Adipocyte (in vitro differentiated cells): ENCODE results near the gene PLCG2.

Experiments
- DNase-seq: peaks from one replicate; pipeline ENCODE4 v3.0.0-alpha.2; 2015; ENCODE audit warnings: low read depth
- H3K27me3 ChIP-seq: replicated peaks from 2 replicates; pipeline ENCODE4 v1.7.0; 2013; ENCODE audit warnings: mild to moderate bottlenecking, low read length, moderate library complexity; ENCODE audit not compliant: control insufficient read depth, insufficient read depth
- H3K36me3 ChIP-seq: 2 replicates; pipeline ENCODE4 v1.7.0; 2013; ENCODE audit warnings: low read length, mild to moderate bottlenecking, moderate library complexity; ENCODE audit not compliant: control insufficient read depth, insufficient read depth, severe bottlenecking
- H3K4me1 ChIP-seq: 2 replicates; pipeline ENCODE4 v1.7.0; 2013; ENCODE audit warnings: mild to moderate bottlenecking, low read length, moderate library complexity; ENCODE audit not compliant: control insufficient read depth, insufficient read depth
- H3K4me3 ChIP-seq: 2 replicates; pipeline ENCODE4 v1.7.0; 2013; ENCODE audit warnings: mild to moderate bottlenecking, low read length, moderate library complexity
- H3K9ac ChIP-seq: 2 replicates; pipeline ENCODE4 v1.7.0; 2013; ENCODE audit warnings: mild to moderate bottlenecking, low read length, moderate library complexity
- H3K9me3 ChIP-seq: 2 replicates; pipeline ENCODE4 v1.7.0; 2013; ENCODE audit warnings: mild to moderate bottlenecking, low read length, moderate library complexity; ENCODE audit not compliant: control insufficient read depth

The PLCG2 gene

DNA sequence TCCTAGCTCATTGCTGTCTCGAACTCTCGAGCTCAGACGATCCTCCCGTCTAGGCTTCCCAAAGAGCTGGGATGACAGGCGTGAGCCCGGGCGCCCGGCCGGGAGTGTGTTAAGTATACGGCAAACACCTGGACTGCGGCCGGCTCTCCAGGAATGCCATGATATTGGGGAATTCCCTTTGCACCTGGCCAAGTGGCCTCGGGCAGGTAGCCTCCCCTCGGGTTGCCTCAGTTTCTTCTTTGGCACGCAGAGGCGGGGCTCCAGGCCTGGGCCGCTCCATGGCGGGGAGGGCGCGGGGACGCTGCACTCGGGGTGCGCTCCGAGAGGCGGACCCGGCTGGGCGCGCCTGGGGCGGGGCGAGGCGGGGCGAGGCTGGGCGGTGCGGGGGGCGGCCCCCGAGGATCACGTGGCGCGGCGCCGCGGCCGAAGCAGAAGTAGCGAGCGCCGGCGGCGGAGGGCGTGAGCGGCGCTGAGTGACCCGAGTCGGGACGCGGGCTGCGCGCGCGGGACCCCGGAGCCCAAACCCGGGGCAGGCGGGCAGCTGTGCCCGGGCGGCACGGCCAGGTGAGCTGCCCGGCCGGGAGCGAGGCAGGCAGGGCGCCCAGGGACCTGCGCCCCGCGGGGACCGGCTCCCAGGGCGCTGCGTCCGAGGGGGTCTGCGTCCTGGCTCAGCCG lies at the start of gene PLCG2:
TSS of gene PLCG2 (plus strand) at position 431 of the 675 bp plus-strand sequence. CDS start 6,699 bp downstream, outside the sequence.
- peak; percentile 51 for DNase-seq
- Histone ChIP-seq H3K9ac (no peak within 1 kb of the TSS), H3K36me3 (no peaks in the 10 kb centered on the region), H3K4me1 (no peaks in the 10 kb centered on the region), H3K27me3 (peaks cover 44% of the 10 kb centered on the region), H3K4me3 (peak within 1 kb of the TSS; percentile 65), H3K9me3 (no peaks in the 10 kb centered on the region)

DNA sequence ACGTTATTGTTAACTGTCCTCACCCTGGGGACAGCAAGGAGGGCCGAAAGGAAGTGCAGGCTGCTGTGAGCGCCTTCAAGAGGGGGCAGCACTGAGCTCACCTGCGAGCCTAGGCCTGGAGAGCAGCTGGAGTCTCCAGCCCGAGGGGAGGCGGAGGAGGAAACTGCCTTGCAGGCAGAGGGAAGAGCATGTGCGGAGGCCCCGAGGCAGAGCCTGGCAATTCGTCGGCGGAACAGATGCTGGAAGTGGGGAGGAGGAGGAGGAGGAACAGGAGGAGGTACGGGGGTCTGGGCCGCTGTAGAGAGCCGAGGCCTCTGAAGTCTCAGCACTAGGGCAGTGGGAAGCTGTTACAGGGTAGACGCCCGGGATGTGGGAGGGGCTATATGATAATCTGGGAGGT lies 49.6 kb upstream of the PLCG2 start:
- Histone ChIP-seq H3K9me3 (no peaks in the 10 kb centered on the region), H3K4me1 (peaks cover 9% of the 10 kb centered on the region), H3K4me3 (no peak overlapping the region), H3K27me3 (peaks cover 26% of the 10 kb centered on the region), H3K36me3 (no peaks in the 10 kb centered on the region), H3K9ac (no peak overlapping the region)
- no peak for DNase-seq

DNA sequence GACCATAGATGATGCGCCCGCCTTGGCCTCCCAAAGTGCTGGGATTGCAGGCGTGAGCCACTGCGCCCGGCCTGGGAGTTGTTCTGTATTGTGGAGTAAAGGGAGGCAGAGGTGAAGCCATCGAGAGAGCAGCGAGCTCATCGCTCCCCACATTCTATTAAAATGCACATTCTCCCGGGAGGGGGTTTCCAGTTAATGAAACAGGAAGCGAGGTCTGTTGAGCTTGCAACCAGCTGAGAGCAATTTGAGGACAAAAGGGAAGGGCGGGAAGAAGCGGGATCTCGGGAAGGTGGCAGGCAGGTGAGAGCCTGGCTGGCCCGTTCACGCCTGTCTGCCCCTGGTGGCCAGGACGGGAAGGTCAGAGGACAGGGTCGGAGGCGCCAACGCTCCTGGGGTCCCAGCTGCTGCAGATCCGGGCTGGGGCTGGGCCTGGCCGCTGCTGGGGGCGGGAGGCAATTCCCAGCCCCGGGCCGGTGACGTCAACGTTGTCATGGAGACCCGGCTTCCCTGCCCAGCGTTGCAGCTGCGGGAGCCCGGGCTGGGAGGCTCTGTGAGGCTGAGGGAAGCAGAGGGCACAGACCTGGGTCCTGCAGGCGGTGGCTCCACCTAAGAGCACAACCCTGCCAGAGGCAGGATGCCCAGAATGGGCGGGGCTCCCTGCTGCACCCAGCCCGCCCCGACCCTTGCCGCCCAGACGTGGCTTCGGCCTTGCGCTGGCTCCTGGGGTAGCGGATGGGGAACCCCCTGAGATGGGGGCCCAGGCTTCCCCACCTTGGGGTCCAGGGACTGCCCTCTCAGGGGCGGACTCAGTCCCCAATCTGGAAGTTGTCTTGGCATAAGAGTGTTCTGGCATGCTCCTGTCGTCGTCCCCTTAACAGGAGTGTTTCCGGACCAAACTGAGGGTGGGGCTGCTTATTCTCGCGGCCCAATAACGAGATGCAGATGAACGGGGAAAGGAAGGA lies 48.7 kb upstream of the PLCG2 start:
- Histone ChIP-seq H3K9ac (no peak overlapping the region), H3K4me1 (peaks cover 9% of the 10 kb centered on the region), H3K4me3 (peak overlapping the region; percentile 52), H3K27me3 (peaks cover 18% of the 10 kb centered on the region), H3K9me3 (no peaks in the 10 kb centered on the region), H3K36me3 (no peaks in the 10 kb centered on the region)
- peak; percentile 85 for DNase-seq

DNA sequence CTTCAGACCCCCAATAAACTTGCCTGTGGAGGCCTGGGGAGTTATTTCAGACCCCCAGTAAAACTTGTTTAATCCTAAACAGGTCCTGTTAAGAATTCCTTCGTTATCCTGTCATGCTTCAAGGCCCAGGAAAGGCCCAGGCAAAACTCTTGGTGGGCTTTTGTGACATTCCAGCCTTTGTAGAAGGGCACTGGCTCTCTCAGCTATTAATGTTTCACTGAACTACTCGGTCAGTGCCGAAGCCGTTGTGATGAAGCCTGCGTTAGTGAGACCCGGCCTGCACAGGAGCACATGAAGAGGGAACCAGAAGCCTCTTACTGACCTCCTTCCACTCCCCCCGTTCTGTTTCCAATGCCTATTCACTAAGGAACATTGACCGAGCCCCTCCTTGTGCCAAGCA lies 47.4 kb upstream of the PLCG2 start:
- H3K4me3 ChIP-seq, result no peak overlapping the region
- peaks cover 9% of the 10 kb centered on the region for H3K4me1 ChIP-seq
- DNase-seq, result no peak
- H3K9me3 ChIP-seq, result no peaks in the 10 kb centered on the region
- no peaks in the 10 kb centered on the region for H3K36me3 ChIP-seq
- H3K9ac ChIP-seq, result no peak overlapping the region
- H3K27me3 ChIP-seq, result peaks cover 14% of the 10 kb centered on the region

DNA sequence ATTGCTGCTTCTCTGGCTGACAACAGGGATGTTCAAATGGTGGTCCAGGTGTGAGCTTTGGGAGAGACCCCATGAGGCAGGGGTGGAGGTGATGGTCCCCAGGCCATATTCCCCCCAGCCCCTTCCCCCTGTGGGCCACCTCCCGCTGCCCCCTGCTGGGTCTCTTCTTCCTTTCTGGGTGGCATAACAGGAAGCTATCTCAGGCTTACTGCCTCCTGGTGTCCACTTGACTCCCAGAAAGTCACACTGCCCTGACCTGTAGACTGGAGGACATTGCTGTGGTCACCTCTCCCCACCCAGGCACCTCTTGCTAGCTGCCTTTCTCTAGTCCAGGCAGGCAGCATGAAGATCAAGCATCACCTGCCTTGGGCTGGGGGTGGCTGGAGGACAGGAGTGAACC lies 46.4 kb upstream of the PLCG2 start:
- no peaks in the 10 kb centered on the region for H3K36me3 ChIP-seq
- H3K9me3 ChIP-seq, result no peaks in the 10 kb centered on the region
- no peak for DNase-seq
- peaks cover 5% of the 10 kb centered on the region for H3K27me3 ChIP-seq
- peaks cover 9% of the 10 kb centered on the region for H3K4me1 ChIP-seq
- H3K9ac ChIP-seq, result no peak overlapping the region
- H3K4me3 ChIP-seq, result no peak overlapping the region

DNA sequence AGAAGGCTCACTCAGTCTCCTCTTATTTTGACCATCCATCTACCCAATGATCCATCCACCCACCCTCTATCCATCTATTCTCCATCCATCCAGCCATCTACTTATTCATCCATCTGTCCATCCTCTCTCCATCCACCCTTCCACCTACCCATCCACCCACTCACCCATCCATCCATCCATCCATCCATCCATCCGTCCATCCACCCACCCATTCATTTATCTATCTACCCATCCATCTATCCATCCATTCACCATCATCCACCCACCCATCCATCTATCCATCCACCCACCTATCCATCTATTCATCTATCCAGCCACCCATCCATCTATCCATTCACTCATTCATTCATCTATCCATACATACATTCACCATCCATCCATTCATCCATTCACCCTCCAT lies 45.8 kb upstream of the PLCG2 start:
- Histone ChIP-seq H3K9ac (no peak overlapping the region), H3K9me3 (no peaks in the 10 kb centered on the region), H3K27me3 (peaks cover 5% of the 10 kb centered on the region), H3K4me3 (no peak overlapping the region), H3K4me1 (peaks cover 9% of the 10 kb centered on the region), H3K36me3 (no peaks in the 10 kb centered on the region)
- DNase-seq, result no peak

DNA sequence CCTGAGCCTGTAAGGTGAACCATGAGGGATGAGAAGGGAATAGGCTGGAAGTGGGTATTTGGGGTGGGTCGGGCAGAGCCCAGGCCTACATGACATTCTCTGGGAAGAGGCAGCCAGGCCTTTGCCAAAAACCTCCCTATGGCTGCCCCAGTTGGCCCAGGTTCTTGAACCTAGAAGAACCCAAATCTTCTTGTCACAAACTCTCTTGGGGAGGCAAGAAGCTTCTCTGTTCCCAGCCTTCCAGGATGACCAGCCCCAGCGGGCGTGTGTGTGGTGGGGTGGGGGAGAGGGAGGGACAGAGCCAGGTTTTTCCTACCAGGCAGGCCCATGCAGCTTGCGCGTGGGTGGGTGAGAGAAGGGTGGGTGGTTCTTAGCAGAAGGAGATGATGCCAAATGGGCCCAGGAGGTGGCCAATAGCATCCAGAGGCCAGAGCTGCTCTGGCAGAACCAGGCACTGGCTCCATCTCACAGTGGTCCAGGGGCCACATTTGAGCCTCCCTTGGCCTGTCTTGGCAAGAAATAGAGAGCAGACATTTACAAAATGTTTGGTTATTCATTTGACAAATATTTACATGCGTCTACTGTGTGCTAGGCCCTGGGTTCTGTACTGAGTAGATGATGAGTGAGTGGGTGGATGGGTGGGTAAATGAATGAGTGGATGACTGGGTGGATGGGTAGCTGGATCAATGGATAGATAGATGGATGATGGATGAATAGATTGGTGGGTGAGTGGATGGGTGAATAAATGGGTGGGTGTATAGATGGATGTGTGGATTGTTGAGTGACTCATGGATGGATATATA lies 44.3 kb upstream of the PLCG2 start:
- H3K4me1 ChIP-seq, result peaks cover 9% of the 10 kb centered on the region
- no peak overlapping the region for H3K4me3 ChIP-seq
- H3K36me3 ChIP-seq, result no peaks in the 10 kb centered on the region
- DNase-seq, result no peak
- no peaks in the 10 kb centered on the region for H3K9me3 ChIP-seq
- no peak overlapping the region for H3K9ac ChIP-seq
- H3K27me3 ChIP-seq, result peaks cover 4% of the 10 kb centered on the region

DNA sequence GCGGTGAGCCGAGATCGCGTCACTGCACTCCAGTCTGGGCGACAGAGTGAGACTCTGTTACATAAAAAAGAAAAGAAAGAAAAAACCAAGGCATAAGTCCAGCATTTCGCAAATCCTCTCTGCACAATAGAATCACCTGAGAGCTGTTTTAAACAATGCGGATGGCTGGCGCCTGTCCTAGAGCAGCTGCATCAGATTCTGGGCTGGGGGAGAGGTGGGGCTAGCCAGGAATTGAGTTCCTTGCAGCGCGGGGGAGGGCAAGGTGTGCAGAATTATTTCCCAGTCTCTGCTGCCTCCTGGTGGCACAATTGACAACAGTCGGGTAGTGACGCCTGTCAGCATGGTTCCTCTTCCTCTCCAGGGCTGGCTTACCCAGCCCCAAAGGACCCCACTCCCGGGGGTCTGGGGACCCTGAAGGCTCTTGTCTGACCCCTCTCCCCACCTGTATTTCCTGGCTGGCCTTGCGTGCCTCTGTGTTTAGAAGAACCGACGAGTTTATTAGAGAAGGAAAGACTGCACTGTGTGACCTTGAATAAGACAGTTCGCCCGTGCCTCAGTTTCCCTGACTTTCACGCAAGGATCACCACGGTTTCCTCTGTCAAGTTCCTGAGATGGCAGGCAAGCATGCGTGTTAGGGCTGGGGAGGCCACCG lies 41.1 kb upstream of the PLCG2 start:
- Histone ChIP-seq H3K4me3 (peak overlapping the region; percentile 77), H3K9ac (no peak overlapping the region), H3K9me3 (no peaks in the 10 kb centered on the region), H3K27me3 (peaks cover 8% of the 10 kb centered on the region), H3K36me3 (no peaks in the 10 kb centered on the region), H3K4me1 (no peaks in the 10 kb centered on the region)
- peak; percentile 85 for DNase-seq

DNA sequence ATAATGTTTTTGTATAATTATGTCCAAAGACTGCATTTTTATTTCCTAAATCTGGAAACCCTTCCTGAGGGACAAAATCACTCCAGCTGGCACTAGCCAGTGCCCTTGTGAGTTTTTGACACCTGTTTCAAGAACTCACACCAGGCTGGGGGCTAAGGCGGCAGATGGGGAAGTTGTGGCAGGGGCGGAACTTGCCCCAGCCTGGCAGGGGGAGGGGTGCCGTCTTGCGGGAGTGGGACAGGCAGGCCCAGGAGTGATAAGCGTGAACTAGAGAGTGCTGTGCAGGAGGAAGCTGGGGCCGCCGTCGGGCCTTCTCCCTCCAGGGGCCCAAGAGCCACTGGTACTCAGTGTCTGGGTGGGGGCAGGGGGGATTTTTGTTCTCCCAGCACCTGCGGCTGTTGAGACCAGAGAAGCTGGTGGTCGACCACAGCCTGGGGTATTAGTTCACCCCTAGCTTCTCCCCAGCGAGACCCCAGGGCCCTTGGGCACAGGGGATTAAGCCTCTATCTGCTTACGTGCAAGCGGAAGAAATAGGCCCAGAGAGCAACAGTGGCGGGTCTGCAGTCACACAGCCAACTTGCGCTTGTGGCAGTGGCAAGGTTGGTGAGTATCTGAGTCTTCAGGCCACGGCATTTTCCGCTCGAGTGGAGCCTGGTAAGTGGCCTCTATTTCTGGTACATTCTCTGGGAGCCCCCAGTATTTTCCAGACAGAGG lies 40.2 kb upstream of the PLCG2 start:
- Histone ChIP-seq H3K27me3 (peaks cover 14% of the 10 kb centered on the region), H3K36me3 (no peaks in the 10 kb centered on the region), H3K4me3 (no peak overlapping the region), H3K9me3 (no peaks in the 10 kb centered on the region), H3K9ac (no peak overlapping the region), H3K4me1 (no peaks in the 10 kb centered on the region)
- no peak for DNase-seq

DNA sequence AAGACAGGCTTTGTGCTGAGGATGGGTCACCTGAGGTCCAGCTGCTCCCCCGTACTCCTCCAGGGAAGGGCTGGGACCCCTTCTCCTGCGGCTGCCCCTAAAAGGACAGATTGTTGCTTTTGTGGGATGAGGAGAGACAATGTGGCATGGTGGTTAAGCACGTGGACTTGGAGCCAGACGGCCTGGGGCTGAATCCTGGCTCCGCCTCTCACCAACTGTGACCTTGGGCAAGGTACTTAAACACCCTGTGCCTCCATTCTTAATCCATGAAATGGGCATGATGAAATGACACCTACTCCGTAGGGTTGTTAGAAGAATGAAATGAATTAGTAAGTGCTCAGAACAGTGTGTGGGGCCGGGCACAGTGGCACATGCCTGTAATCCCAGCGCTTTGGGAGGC lies 39.6 kb upstream of the PLCG2 start:
- no peak for DNase-seq
- H3K36me3 ChIP-seq, result no peaks in the 10 kb centered on the region
- no peaks in the 10 kb centered on the region for H3K4me1 ChIP-seq
- no peak overlapping the region for H3K9ac ChIP-seq
- H3K4me3 ChIP-seq, result no peak overlapping the region
- H3K27me3 ChIP-seq, result peaks cover 14% of the 10 kb centered on the region
- no peaks in the 10 kb centered on the region for H3K9me3 ChIP-seq
